T47D (cell line): ENCODE results near the gene ARL6IP4.

ENCODE experiments used
- DNase-seq, 2 experiments: peaks; one replicate each; pipeline versions ENCODE4 v3.0.0 to v3.0.0-alpha.2; 2011 to 2012; ENCODE audit warnings: low read depth in 1 of 2, low spot score in 1 of 2
- JUND ChIP-seq: IDR thresholded peaks from 2 replicates; pipeline ENCODE4 v1.6.1; 2012; ENCODE audit warnings: low read depth
- in situ Hi-C: cut with HindIII; loops from 2 replicates; pipeline ENCODE4 v1.10.0; 2016; ENCODE audit warnings: low sequenced_read_pairs, low pct_unique_long_range_greater_than_20kb

Gene ARL6IP4

DNA sequence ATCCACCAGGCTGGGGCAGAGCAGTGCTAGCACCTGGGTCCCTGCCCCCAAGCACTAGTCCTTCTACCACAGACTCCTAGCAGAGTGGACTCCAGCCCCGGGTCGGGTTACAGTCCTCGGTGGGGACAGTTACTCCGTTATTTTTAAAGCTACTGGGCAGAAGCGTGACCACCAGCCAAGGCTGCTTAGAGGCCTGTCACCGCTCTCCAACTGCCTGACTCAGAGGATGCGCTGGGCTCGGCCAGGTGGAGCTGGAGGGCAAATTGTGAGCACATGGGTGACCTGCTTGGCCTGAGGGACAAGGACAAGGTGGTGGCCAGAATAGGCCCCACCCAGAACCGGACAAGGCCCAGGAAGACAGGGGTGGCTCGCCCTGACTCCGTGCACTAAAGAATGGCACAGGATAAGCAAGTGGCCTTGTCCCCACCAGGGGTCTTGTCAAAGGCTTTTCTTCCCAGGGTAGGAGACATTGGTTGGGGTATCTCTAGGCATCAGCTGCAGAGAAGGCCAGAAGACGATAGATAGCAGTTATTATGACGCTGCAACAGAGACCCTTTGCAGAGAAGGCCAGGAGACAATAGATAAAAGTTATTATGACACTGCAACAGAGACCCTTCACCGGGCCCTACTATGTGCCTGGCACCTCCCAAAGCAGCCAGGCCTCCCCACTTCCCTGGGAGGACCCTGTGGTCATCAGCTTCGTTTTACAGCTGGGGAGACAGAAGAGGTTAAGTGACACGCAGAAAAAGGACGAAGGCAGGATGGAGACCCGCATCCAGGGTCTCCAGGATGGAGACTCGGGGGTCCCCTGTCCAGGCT, 15.8 kb upstream of the ARL6IP4 start:
- in situ Hi-C loops, result no loop called here
- DNase-seq, result no peak
- no peak for TF ChIP-seq JUND

DNA sequence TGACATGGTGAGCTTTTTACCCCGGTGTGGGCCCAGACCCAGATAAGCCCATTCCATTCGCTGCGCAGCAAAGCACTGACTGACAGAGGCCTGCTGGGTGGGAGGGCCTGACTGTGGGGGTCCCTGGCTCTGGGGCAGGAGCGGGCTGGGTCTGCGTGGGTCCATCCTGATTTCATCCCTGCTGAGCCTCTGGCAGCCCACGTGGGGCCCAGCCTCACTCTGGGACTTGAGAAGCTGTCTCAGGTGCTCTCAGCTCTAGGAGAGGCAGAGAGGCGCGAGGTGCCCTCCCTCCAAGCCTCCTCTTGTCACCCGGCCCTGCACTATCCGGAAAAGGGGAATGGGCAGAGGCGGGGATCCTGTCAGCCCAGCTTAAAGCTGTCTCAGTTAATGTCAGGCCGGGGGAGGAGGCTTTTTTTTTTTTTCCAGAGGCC, 15.1 kb upstream of the ARL6IP4 start:
- no peak for DNase-seq
- TF ChIP-seq JUND, result no peak
- in situ Hi-C loops, result no loop called here

DNA sequence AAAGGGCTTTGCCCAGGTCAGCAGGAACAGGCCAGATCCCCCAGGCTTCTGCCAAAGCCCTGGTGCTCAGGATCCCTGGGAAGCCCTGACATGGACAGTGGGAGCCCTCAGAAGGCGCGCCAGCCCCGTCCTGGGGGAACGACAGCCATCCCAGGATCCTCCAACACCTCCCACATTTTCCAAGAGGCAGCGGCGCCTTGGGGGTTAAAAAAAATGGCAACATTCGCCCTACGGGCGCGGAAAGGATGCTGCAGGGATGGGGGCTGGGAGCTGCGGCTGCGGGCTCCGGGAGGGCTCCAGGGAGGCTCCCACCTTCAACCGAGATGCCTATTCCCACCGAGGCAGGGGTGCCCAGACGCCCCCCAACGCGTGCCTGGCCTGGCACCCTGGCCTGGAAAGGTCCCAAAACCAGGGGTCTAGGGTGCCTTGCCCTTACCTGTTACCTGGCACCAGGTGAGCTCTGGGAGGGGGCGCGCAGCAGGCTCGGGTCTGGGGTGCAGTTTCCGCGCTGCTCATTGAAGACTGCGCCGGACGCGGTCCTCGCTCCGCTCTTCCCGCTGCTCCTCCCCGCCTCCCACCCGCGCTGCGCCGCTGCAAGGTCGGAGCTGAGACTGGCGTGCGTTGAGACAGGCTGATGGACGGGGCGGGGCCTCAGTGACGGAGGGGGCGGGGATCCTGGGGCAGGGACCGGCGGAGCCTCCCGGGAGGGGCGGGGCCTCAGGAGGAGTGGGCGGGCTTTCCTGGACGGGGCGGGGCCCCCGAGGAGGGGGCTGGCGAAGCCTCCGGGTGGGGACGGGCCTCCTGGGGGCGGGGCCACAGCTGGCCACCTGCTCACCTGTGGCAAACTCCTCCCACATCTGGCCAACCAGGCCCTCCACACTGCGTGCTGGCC, 14.4 kb upstream of the ARL6IP4 start, which contains the start of gene ABCB9:
TSS of gene ABCB9 (minus strand) at position 613 of the 892 bp plus-strand sequence. CDS start 6,228 bp downstream, outside the sequence.
- peak; percentile 97 to 98 for DNase-seq
- no peak for TF ChIP-seq JUND
- in situ Hi-C loops, result no loop called here

DNA sequence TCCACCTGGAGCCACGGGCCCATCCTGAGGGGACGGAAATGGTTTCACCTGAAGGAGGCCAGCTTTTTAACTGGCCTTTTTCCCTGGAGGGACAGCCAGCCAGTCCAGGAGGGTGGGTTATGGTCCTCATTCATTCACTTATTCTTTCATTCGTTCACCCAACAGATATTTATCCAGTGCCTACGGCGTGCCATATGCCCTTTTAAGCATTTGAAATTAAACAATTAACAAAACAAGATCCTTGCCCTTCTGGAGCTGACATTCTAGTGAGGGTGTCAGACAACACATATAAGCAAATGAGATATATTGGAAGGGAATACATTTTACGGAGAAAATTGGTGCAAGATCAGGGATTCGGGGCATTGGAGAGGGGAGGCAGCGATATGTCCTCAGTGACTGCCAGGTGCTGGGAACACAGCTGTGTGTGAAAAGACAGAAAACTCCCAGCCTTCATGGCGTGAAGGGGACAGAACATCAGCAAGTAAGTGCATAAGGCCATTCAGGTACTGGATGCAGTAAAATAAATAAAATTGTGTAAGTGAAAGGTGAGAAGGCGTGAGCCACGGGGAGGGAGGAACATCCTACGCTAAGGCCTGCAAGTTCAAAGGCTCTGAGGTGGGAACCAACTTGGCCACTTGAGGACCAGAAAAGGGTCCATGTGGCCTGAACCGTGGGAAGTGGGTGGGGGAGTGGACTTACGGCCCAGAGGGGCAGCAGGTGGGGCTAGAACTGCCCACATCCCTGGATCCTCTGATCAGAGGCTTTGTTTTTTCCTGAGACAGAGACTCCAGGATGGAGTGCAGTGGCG, 13.5 kb upstream of the ARL6IP4 start:
- in situ Hi-C loops, result no loop called here
- no peak for DNase-seq
- no peak for TF ChIP-seq JUND

DNA sequence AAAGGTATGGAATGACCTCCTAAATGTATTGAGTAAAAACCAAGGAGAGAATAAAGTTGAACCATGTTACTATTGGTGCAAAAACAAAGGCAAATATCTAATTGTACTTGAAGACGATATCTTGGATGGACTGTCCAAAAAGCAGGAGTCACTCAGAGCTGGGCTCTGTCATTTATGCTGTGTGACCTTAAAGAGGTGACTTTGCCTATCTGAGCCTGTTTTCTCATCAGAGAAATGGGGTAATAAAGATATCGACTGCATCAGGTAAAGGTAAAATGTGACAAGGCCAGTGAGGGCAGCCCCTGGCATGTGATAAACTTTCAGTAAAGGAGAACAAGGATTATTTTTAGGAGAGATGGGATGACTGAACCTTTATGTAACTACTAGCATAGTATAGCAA, 12.4 kb upstream of the ARL6IP4 start:
- no peak for TF ChIP-seq JUND
- DNase-seq, result no peak
- in situ Hi-C loops, result no loop called here

DNA sequence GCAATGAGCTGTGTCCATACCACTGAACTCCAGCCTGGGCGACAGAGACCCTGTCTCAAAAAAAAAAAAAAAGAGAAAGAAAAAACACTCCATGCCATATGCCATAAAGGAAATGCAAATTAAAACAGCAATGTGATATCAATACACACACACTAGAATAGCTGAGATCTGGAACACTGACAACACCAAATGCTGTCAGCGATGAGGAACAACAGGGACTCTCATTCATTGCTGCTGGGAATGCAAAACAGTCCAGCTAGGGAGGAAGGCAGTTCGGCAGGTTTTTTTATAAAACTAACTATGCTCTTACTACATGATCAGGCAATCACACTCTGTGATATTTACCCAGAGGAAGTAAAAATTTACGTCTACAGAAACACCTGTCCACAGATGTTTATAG, 10.8 kb upstream of the ARL6IP4 start:
- in situ Hi-C loops, result no loop called here
- no peak for DNase-seq
- TF ChIP-seq JUND, result no peak

DNA sequence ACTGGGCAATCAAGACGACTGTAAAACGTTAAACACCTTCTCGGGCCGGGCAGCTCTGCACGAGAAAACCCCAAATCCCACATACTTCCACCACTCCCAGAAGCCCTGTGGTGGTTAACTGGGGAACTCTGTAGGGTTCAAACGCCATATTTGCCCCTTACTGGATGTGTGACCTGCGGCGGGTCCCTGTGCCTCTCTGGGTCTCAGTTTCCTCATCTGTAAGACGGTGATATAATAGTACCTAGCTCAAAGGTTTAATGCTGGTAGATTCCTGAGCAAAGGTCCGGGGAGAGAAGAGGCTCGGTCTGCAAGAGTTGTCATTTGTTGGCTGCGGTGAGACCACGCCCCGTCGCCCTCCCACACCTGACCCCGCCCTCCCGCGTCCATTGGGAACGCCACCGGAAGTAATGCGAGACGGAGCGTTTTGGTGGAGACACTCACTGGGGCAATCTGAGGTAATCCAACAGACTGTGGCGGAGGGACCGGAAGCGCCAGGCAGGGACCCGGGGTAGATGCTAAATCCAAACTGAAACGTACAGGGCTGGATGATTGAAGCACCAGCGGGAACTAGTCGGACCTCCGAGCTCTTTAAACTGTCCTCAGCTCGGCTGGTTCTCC, 6.1 kb upstream of the ARL6IP4 start:
- peak; percentile 90 to 100 for DNase-seq
- TF ChIP-seq JUND, result no peak
- in situ Hi-C loops, result no loop called here

DNA sequence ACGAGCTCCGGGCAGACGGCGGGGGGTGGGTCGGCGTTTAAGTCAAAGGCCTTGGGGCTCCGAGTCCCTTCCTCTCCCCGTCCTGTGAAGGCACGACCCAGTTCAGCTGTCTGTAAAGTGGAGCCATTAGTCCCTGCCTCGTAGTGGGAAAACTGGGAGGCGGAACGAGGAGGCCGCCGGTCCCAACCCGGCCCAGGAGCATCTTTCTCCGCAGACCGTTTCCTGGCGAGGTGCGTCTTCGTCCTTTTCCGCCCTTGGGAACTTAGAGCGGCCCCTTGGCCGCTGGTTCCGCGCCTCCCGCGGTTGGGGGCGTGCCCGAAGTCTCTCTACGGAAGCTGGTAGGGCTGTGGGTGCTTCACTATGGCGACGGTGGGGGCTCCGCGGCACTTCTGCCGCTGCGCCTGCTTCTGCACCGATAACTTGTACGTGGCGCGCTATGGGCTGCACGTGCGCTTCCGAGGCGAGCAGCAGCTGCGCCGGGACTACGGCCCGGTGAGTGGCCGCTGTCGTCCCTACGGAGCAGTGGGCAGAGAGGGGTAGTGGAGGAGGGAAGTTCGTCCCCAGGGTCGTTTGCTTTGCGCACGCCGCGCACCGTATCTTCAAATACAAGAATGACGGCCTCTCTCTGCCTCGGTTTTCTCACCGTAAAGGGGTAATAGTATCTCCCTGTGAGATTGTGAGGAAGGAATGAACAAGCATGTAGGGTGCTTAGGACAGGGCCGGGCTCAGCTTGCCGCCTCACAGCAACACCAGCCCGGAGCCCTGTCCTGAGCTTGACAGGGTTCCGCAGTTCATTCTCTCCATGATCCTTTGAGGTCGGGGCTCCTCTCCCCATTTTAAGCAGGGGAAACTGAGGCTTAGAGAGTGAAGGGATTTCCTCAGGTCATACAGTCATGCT, 5.3 kb upstream of the ARL6IP4 start, which contains the start of gene OGFOD2:
TSS of gene OGFOD2 (plus strand) at position 353 of the 898 bp plus-strand sequence. CDS start at position 361, 8 bp downstream.
- peak; percentile 90 to 94 for DNase-seq
- in situ Hi-C loops, result no loop called here
- no peak for TF ChIP-seq JUND

DNA sequence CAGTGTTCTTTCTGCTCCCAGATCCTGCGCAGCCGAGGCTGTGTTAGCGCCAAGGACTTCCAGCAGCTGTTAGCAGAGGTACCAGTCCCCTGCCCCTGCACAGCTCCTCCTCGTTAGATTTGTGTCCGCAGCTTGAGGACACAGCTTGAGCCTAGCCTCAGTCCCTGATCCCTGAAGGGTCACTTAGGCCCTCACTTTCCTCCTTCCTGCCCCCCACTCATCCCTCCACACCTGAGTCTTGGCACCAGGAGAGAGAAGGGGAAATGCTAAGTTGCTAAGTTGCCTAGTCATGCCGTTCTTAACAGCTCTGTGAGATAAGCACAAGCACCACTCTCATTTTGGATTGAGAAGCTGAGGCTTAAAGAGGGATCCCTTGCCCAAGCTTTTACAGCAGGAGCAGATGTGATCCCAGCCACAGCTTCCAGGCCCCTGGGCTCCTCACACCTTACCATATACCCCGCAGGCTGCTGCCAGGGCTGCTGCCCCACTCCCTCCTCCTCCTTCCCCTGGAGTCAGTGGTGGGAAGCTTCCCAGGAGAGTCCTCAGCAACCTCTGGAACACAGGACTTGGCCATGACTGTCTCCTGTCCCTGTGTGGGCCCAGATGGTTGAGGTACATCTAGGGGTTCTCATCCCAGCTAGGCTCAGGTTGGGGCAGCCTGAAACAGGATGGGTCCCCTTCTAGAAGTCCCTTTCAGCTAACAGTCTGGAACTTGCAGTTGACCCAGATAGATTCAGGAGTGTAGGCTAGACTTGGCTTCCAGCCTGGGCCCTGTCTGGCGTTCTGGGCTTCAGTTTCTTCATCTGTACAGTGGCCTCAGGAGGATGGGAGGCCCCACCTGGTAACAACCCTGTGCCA, 4.5 kb upstream of the ARL6IP4 start:
- no peak for TF ChIP-seq JUND
- in situ Hi-C loops, result no loop called here
- DNase-seq, result no peak

DNA sequence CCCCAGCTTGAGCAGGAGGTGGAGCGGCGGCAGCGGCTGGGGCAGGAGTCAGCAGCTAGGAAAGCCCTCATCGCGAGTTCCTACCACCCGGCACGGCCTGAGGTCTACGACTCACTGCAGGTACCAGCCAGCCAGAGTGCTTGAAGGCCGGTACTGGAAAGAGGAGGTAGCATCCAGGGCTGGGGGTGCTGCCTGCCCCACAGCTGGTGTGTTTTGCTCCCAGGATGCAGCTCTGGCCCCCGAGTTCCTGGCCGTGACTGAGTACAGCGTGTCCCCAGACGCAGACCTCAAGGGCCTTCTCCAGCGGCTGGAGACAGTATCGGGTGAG, 3.9 kb upstream of the ARL6IP4 start:
- no peak for TF ChIP-seq JUND
- in situ Hi-C loops, result no loop called here
- no peak for DNase-seq
